Measurements from ENCODE around the gene PSD4. TPM values are rescaled to one million over a fixed set of nuclear protein-coding genes. Genes with fewer than 3 reads are reported as not detected.
A peak's percentile ranks its signal among the peaks of the same experiment; 100 is the strongest.

The PSD4 gene
- total RNA-seq, 1 donor from 2014 or later, result 55.1 TPM

GRCh38 chr2:113184531-113185230 lies 10.9 kb downstream of the PSD4 start:
- no peak for DNase-seq (ENCODE audit: low spot score)

GRCh38 chr2:113185664-113186432 lies 12.1 kb downstream of the PSD4 start:
- no peak for DNase-seq (ENCODE audit: low spot score)

- no peak for DNase-seq (ENCODE audit: low spot score)
These were observed 12.6 kb downstream of the PSD4 start for GRCh38 chr2:113186433-113186796.

GRCh38 chr2:113187771-113188170 lies 14.0 kb downstream of the PSD4 start:
- DNase-seq (ENCODE audit: low spot score), result no peak

- DNase-seq (ENCODE audit: low spot score), result no peak
These were observed 17.1 kb downstream of the PSD4 start for GRCh38 chr2:113190871-113191270.

- DNase-seq (ENCODE audit: low spot score), result no peak
These were observed 18.8 kb downstream of the PSD4 start for GRCh38 chr2:113192459-113193100.

GRCh38 chr2:113195923-113196501 lies 22.2 kb downstream of the PSD4 start:
- DNase-seq (ENCODE audit: low spot score), result no peak

- DNase-seq (ENCODE audit: low spot score), result no peak
These were observed 23.1 kb downstream of the PSD4 start for GRCh38 chr2:113196839-113197238.

- no peak for DNase-seq (ENCODE audit: low spot score)
These were observed 23.7 kb downstream of the PSD4 start for GRCh38 chr2:113197347-113198047.

- no peak for DNase-seq (ENCODE audit: low spot score)
These were observed 24.4 kb downstream of the PSD4 start for GRCh38 chr2:113198048-113198789.

- peak; percentile 83 for DNase-seq (ENCODE audit: low spot score)
These were observed 25.2 kb downstream of the PSD4 start for GRCh38 chr2:113198790-113199612.

- no peak for DNase-seq (ENCODE audit: low spot score)
These were observed 26.5 kb downstream of the PSD4 start for GRCh38 chr2:113200236-113200635.

GRCh38 chr2:113200736-113201490 lies 27.1 kb downstream of the PSD4 start:
- no peak for DNase-seq (ENCODE audit: low spot score)

GRCh38 chr2:113201496-113202304 lies 27.9 kb downstream of the PSD4 start:
- no peak for DNase-seq (ENCODE audit: low spot score)

GRCh38 chr2:113202305-113203216 lies 28.8 kb downstream of the PSD4 start:
- no peak for DNase-seq (ENCODE audit: low spot score)

- no peak for DNase-seq (ENCODE audit: low spot score)
These were observed 29.4 kb downstream of the PSD4 start for GRCh38 chr2:113203217-113203530.

- DNase-seq (ENCODE audit: low spot score), result peak; percentile 83
These were observed 30.2 kb downstream of the PSD4 start for GRCh38 chr2:113203901-113204519.

All from ureter (tissue), 1 donor.